ES-I3 (cell line): ENCODE data around the gene NETO2.
"Not testable (repeated sequence)": the region's sequence is repeated elsewhere in the genome, so short reads cannot be mapped to it uniquely, and the experiment has no call there.

Experiments used
- H3K36me3 ChIP-seq: 2 replicates; pipeline ENCODE4 v1.6.1; 2013; ENCODE audit warnings: mild to moderate bottlenecking, low read length, control low read depth, moderate library complexity; ENCODE audit not compliant: insufficient read depth
- H3K4me1 ChIP-seq: 2 replicates; pipeline ENCODE4 v1.6.1; 2013; ENCODE audit warnings: mild to moderate bottlenecking, control low read depth, low read length; ENCODE audit not compliant: insufficient read depth
- H3K9ac ChIP-seq: 2 replicates; pipeline ENCODE4 v1.6.1; 2013; ENCODE audit warnings: low read depth, mild to moderate bottlenecking, low read length, moderate library complexity
- H3K9me3 ChIP-seq: 2 replicates; pipeline ENCODE4 v1.6.1; 2013; ENCODE audit warnings: mild to moderate bottlenecking, low read length, moderate library complexity; ENCODE audit not compliant: control insufficient read depth, insufficient read depth

NETO2 gene

GRCh38 chr16:47102921-47103320 is 40.8 kb downstream of the NETO2 start:
- not testable (repeated sequence) for H3K36me3 ChIP-seq, H3K9ac ChIP-seq, H3K9me3 ChIP-seq, H3K4me1 ChIP-seq

GRCh38 chr16:47097154-47097553 is 46.6 kb downstream of the NETO2 start:
- not testable (repeated sequence) for H3K9me3 ChIP-seq, H3K4me1 ChIP-seq, H3K9ac ChIP-seq, H3K36me3 ChIP-seq

- H3K9me3 ChIP-seq = no peaks in the 10 kb centered on the region
- H3K36me3 ChIP-seq = peaks cover 3% of the 10 kb centered on the region; the same call in 1 of the 2 replicates
- H3K4me1 ChIP-seq = no peaks in the 10 kb centered on the region
- no peak overlapping the region for H3K9ac ChIP-seq
Observed at GRCh38 chr16:47096297-47096696, 47.4 kb downstream of the NETO2 start.

GRCh38 chr16:47084198-47084597 is 59.5 kb downstream of the NETO2 start:
- no peak overlapping the region for H3K9ac ChIP-seq
- H3K9me3 ChIP-seq = no peaks in the 10 kb centered on the region
- H3K4me1 ChIP-seq = peaks cover 8% of the 10 kb centered on the region; the same call in 1 of the 2 replicates
- no peaks in the 10 kb centered on the region; the same call in 1 of the 2 replicates for H3K36me3 ChIP-seq

GRCh38 chr16:47082099-47082865 is 61.5 kb downstream of the NETO2 start:
- H3K4me1 ChIP-seq = peaks cover 8% of the 10 kb centered on the region; the same call in 1 of the 2 replicates
- H3K9me3 ChIP-seq = no peaks in the 10 kb centered on the region
- no peaks in the 10 kb centered on the region; the same call in 1 of the 2 replicates for H3K36me3 ChIP-seq
- H3K9ac ChIP-seq = no peak overlapping the region

- Histone ChIP-seq H3K9me3 (no peaks in the 10 kb centered on the region), H3K36me3 (no peaks in the 10 kb centered on the region; the same call in 1 of the 2 replicates), H3K9ac (no peak overlapping the region), H3K4me1 (peaks cover 14% of the 10 kb centered on the region; the same call in 1 of the 2 replicates)
Observed at GRCh38 chr16:47081115-47081514, 62.6 kb downstream of the NETO2 start.

- Histone ChIP-seq H3K36me3 (no peaks in the 10 kb centered on the region; the same call in 1 of the 2 replicates), H3K9ac (no peak overlapping the region), H3K4me1 (peaks cover 14% of the 10 kb centered on the region; the same call in 1 of the 2 replicates), H3K9me3 (no peaks in the 10 kb centered on the region)
Observed at GRCh38 chr16:47079860-47080259, 63.9 kb downstream of the NETO2 start.

- H3K36me3 ChIP-seq = no peaks in the 10 kb centered on the region
- H3K9me3 ChIP-seq = no peaks in the 10 kb centered on the region
- no peak overlapping the region for H3K9ac ChIP-seq
Observed at GRCh38 chr16:47073223-47074155, 70.3 kb downstream of the NETO2 start.

GRCh38 chr16:47072158-47072557 is 71.6 kb downstream of the NETO2 start:
- no peaks in the 10 kb centered on the region for H3K9me3 ChIP-seq
- H3K4me1 ChIP-seq = peaks cover 6% of the 10 kb centered on the region; the same call in 1 of the 2 replicates
- no peaks in the 10 kb centered on the region for H3K36me3 ChIP-seq
- H3K9ac ChIP-seq = no peak overlapping the region

More at GRCh38 chr16:47073223-47074155, 70.3 kb downstream of the NETO2 start:
- H3K4me1 ChIP-seq = peaks cover 6% of the 10 kb centered on the region; the same call in 1 of the 2 replicates

GRCh38 chr16:47069841-47070584 is 73.7 kb downstream of the NETO2 start:
- Histone ChIP-seq H3K9ac (no peak overlapping the region), H3K9me3 (no peaks in the 10 kb centered on the region), H3K4me1 (no peaks in the 10 kb centered on the region), H3K36me3 (no peaks in the 10 kb centered on the region)

- H3K36me3 ChIP-seq = no peaks in the 10 kb centered on the region
- H3K4me1 ChIP-seq = no peaks in the 10 kb centered on the region
- H3K9ac ChIP-seq = no peak overlapping the region
- H3K9me3 ChIP-seq = no peaks in the 10 kb centered on the region
Observed at GRCh38 chr16:47069313-47069712, 74.4 kb downstream of the NETO2 start.

- H3K4me1 ChIP-seq = no peaks in the 10 kb centered on the region
- H3K36me3 ChIP-seq = no peaks in the 10 kb centered on the region
- H3K9ac ChIP-seq = no peak overlapping the region
- no peaks in the 10 kb centered on the region for H3K9me3 ChIP-seq
Observed at GRCh38 chr16:47067203-47067602, 76.5 kb downstream of the NETO2 start.

GRCh38 chr16:47065766-47066688 is 77.7 kb downstream of the NETO2 start:
- no peaks in the 10 kb centered on the region; the same call in 1 of the 2 replicates for H3K9me3 ChIP-seq
- H3K9ac ChIP-seq = no peak overlapping the region
- H3K36me3 ChIP-seq = no peaks in the 10 kb centered on the region
- H3K4me1 ChIP-seq = no peaks in the 10 kb centered on the region
